Ascending aorta (tissue), 2 donors: ENCODE results near the gene CLDN6. TPM values are rescaled to one million over a fixed set of nuclear protein-coding genes. Genes with fewer than 3 reads are reported as not detected.
A peak's percentile ranks its signal among the peaks of the same experiment; 100 is the strongest.

Experiments
- DNase-seq, 2 donors: peaks; one replicate each; pipeline ENCODE4 v3.0.0-alpha.2; 2019; ENCODE audit warnings: low spot score in 2 of 2
- H3K27ac ChIP-seq, 2 donors: fragments of 200-600 bp; sonication (generic); one replicate each; pipeline ENCODE4 v1.5.1; 2016 to 2017; ENCODE audit warnings: mild to moderate bottlenecking in 1 of 2
- H3K27me3 ChIP-seq: fragments of 200-600 bp; sonication (generic); one replicate; pipeline ENCODE4 v1.5.1; 2017
- H3K36me3 ChIP-seq, 2 donors: fragments of 200-600 bp; sonication (generic); one replicate each; pipeline ENCODE4 v1.5.1; 2016
- H3K4me1 ChIP-seq, 2 donors: fragments of 200-600 bp; sonication (generic); one replicate each; pipeline ENCODE4 v1.5.1; 2016 to 2017; ENCODE audit warnings: mild to moderate bottlenecking in 1 of 2
- H3K4me3 ChIP-seq, 2 donors: fragments of 200-600 bp; sonication (generic); one replicate each; pipeline ENCODE4 v1.5.1; 2016 to 2017; ENCODE audit warnings: mild to moderate bottlenecking in 1 of 2
- H3K9me3 ChIP-seq, 2 donors: fragments of 200-600 bp; sonication (generic); one replicate each; pipeline ENCODE4 v1.5.1; 2016
- CTCF ChIP-seq, 3 experiments: fragments of 200-600 bp in 2 of 3; fragments of 450-650 bp in 1 of 3; sonication (generic) in 2 of 3; IDR thresholded peaks; one replicate each; pipeline ENCODE4 v1.5.1; 2016 to 2019; ENCODE audit warnings: antibody characterized with exemption in 3 of 3, mild to moderate bottlenecking in 1 of 3, moderate library complexity in 1 of 3
- intact Hi-C: fragments of 100-400 bp; cut with DNase I; formaldehyde crosslinking; loops from one replicate; pipeline ENCODE4 v1.15.1; 2023
- total RNA-seq: library from RNA; depleted of rRNA; stranded (reverse); fragments of >200 nt; gene quantifications from one replicate; pipeline ENCODE4 v1.1.0, GENCODE V29; 2016

CLDN6 gene
- total RNA-seq, 1 donor from 2014 or later: not detected

GRCh38 chr16:3038256-3038655 lies 20.3 kb upstream of the CLDN6 start:
- no peak for TF ChIP-seq CTCF (IDR thresholded peaks at IDR 0.05)
- H3K27me3 ChIP-seq: peaks cover 32% of the 10 kb centered on the region
- intact Hi-C loops: no loop called here

DNA sequence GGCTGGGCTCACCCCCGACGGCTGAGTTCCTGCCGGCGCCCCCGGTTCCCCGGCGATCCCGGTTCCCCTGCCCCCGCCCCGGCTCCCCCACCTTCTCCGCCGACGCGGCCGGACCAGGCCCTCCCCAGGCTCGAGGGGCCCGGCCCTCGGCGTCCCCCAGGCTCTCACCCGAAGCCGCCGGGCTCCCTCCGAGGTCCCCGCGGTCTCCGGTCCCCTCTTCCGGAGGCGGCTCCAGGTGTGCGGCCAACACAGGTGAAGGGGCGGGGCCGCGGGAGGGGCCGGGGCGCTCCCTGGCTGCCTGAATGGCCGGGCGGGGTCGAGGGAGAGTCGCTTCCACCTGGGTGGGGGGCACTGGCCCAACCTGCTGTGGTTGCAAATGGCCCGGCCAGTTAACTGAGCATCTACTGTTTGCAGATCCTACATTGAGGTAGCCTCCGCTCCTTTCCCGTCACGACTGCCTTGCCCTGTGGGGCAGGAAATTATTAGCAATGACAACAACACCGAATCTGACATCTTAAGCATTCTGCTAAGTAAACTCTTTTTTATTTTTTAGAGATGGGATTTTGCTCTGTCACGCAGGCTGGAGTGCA lies 18.8 kb upstream of the CLDN6 start, which contains the start of gene BICDL2:
BICDL2 (minus strand) TSS at position 219 of the 590 bp plus-strand sequence. CDS start 1,448 bp downstream, outside the sequence.
- TF ChIP-seq CTCF (IDR thresholded peaks at IDR 0.05): no peak
- DNase-seq: no peak
- Histone ChIP-seq H3K4me1 (no peaks in the 10 kb centered on the region), H3K27ac (no peak within 1 kb of the TSS), H3K9me3 (no peaks in the 10 kb centered on the region), H3K4me3 (peak within 1 kb of the TSS in 1 of 2 donors; percentile 10), H3K27me3 (peaks cover 32% of the 10 kb centered on the region), H3K36me3 (no peaks in the 10 kb centered on the region)
- intact Hi-C loops: no loop called here

More at GRCh38 chr16:3038256-3038655, 20.3 kb upstream of the CLDN6 start:
- DNase-seq: no peak
- Histone ChIP-seq H3K9me3 (no peaks in the 10 kb centered on the region), H3K27ac (no peak overlapping the region), H3K36me3 (no peaks in the 10 kb centered on the region), H3K4me3 (no peak overlapping the region), H3K4me1 (no peaks in the 10 kb centered on the region)

GRCh38 chr16:3035972-3036725 lies 18.2 kb upstream of the CLDN6 start:
- H3K27ac ChIP-seq: no peak overlapping the region
- H3K4me1 ChIP-seq: no peaks in the 10 kb centered on the region
- no peaks in the 10 kb centered on the region for H3K36me3 ChIP-seq
- no peak for TF ChIP-seq CTCF (IDR thresholded peaks at IDR 0.05)
- H3K27me3 ChIP-seq: peaks cover 32% of the 10 kb centered on the region
- peak overlapping the region in 1 of 2 donors; percentile 10 for H3K4me3 ChIP-seq
- intact Hi-C loops: no loop called here
- no peaks in the 10 kb centered on the region for H3K9me3 ChIP-seq
- no peak for DNase-seq

GRCh38 chr16:3035289-3035971 lies 17.4 kb upstream of the CLDN6 start:
- H3K27ac ChIP-seq: no peak overlapping the region
- intact Hi-C loops: no loop called here
- H3K27me3 ChIP-seq: peaks cover 32% of the 10 kb centered on the region
- TF ChIP-seq CTCF (IDR thresholded peaks at IDR 0.05): no peak
- H3K9me3 ChIP-seq: no peaks in the 10 kb centered on the region
- no peak overlapping the region for H3K4me3 ChIP-seq
- H3K4me1 ChIP-seq: no peaks in the 10 kb centered on the region
- H3K36me3 ChIP-seq: no peaks in the 10 kb centered on the region
- no peak for DNase-seq

- TF ChIP-seq CTCF (IDR thresholded peaks at IDR 0.05): no peak
- Histone ChIP-seq H3K27ac (no peak overlapping the region), H3K4me1 (peaks cover 0 to 6% of the 10 kb centered on the region in 2 donors), H3K9me3 (no peaks in the 10 kb centered on the region), H3K4me3 (no peak overlapping the region), H3K27me3 (peaks cover 21% of the 10 kb centered on the region), H3K36me3 (peaks cover 0 to under 1% of the 10 kb centered on the region in 2 donors)
- DNase-seq: no peak
- intact Hi-C loops: no loop called here
These were observed 14.6 kb upstream of the CLDN6 start for GRCh38 chr16:3032624-3033023.
